MM.1S (cell line): Measurements from ENCODE around the gene CDK6.

Experiments
- DNase-seq: peaks from one replicate; pipeline ENCODE4 v3.0.0-alpha.2; 2015
- H2AFZ ChIP-seq: fragments of 300-600 bp; sonication (generic); 2 replicates; pipeline ENCODE4 v1.6.0; 2016; ENCODE audit warnings: antibody characterized with exemption, low read length
- H3F3A ChIP-seq: fragments of 300-600 bp; sonication (generic); 2 replicates; pipeline ENCODE4 v1.6.1; 2016; ENCODE audit warnings: mild to moderate bottlenecking, antibody characterized with exemption, low read length, moderate library complexity, mixed read lengths; ENCODE audit not compliant: insufficient read depth
- H3K27ac ChIP-seq: fragments of 300-600 bp; sonication (generic); 2 replicates; pipeline ENCODE4 v1.5.1; 2016; ENCODE audit warnings: mild to moderate bottlenecking, low read length
- H3K27me3 ChIP-seq: fragments of 300-600 bp; sonication (generic); replicated peaks from 2 replicates; pipeline ENCODE4 v1.6.0; 2016; ENCODE audit warnings: low read length; ENCODE audit not compliant: insufficient read depth
- H3K36me3 ChIP-seq: fragments of 300-600 bp; sonication (generic); replicated peaks from 2 replicates; pipeline ENCODE4 v1.6.1; 2016; ENCODE audit warnings: mild to moderate bottlenecking, low read length, mixed read lengths; ENCODE audit not compliant: insufficient read depth
- H3K4me1 ChIP-seq: fragments of 300-600 bp; sonication (generic); 2 replicates; pipeline ENCODE4 v1.6.1; 2016; ENCODE audit warnings: low read length, mixed read lengths
- H3K4me2 ChIP-seq: fragments of 300-600 bp; sonication (generic); 2 replicates; pipeline ENCODE4 v1.6.0; 2016; ENCODE audit warnings: low read depth, low read length
- H3K4me3 ChIP-seq: fragments of 300-600 bp; sonication (generic); 2 replicates; pipeline ENCODE4 v1.5.1; 2016; ENCODE audit warnings: low read length, mixed read lengths
- H3K79me2 ChIP-seq: fragments of 300-600 bp; sonication (generic); 2 replicates; pipeline ENCODE4 v1.6.1; 2016; ENCODE audit warnings: mixed run types, low read length, mixed read lengths
- H3K9ac ChIP-seq: fragments of 300-600 bp; sonication (generic); 2 replicates; pipeline ENCODE4 v1.6.1; 2016; ENCODE audit warnings: low read length, mixed read lengths
- H3K9me2 ChIP-seq: fragments of 300-600 bp; sonication (generic); replicated peaks from 2 replicates; pipeline ENCODE4 v1.6.1; 2016; ENCODE audit warnings: mild to moderate bottlenecking, low read length, mixed read lengths; ENCODE audit not compliant: insufficient read depth
- H3K9me3 ChIP-seq: fragments of 300-600 bp; sonication (generic); replicated peaks from 2 replicates; pipeline ENCODE4 v1.6.1; 2016; ENCODE audit warnings: mild to moderate bottlenecking, low read length, mixed read lengths; ENCODE audit not compliant: insufficient read depth
- H4K20me1 ChIP-seq: fragments of 300-600 bp; sonication (generic); 2 replicates; pipeline ENCODE4 v1.6.1; 2016; ENCODE audit warnings: mild to moderate bottlenecking, low read length, moderate library complexity, mixed read lengths; ENCODE audit not compliant: insufficient read depth
- CTCF ChIP-seq: fragments of 300-600 bp; sonication (generic); IDR thresholded peaks from 2 replicates; pipeline ENCODE4 v1.5.1; 2016; ENCODE audit warnings: antibody characterized with exemption, low read length, mixed read lengths
- EZH2 ChIP-seq: fragments of 300-600 bp; sonication (generic); optimal IDR thresholded peaks from 2 replicates; pipeline ENCODE3; 2017; ENCODE audit warnings: low read depth, mild to moderate bottlenecking, antibody characterized with exemption, low read length, mixed read lengths
- EZH2phosphoT487 ChIP-seq: fragments of 300-600 bp; sonication (generic); IDR thresholded peaks from 2 replicates; pipeline ENCODE4 v1.6.1; 2018; ENCODE audit warnings: antibody characterized with exemption, low read length

Gene CDK6

DNA sequence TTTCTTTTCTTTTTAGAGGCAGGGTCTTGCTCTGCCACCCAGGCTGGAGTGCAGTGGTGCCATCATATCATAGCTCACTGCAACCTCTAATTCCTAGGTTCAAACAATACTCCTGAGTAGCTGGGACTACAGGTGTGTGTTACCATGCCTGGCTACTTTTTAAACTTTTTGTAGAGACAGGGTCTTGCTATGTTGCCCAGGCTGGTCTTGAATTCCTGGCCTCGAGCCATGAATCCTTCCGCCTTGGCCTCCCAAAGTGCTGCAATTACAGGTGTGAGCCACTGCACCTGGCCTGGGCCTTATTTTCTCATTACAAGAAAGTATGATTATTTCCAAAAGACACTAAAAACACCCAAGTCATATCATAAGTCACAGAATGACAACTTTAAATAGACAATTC is 106.6 kb downstream of the CDK6 start:
- no peaks in the 10 kb centered on the region for H3K36me3 ChIP-seq
- H3K9me3 ChIP-seq = no peaks in the 10 kb centered on the region
- H3K4me2 ChIP-seq = no peak overlapping the region
- H3K27me3 ChIP-seq = no peaks in the 10 kb centered on the region
- no peak overlapping the region for H2AFZ ChIP-seq
- no peak overlapping the region for H3K4me3 ChIP-seq
- peaks cover 37% of the 10 kb centered on the region for H3K4me1 ChIP-seq
- H3K9me2 ChIP-seq = no peaks in the 10 kb centered on the region
- peaks cover 91% of the 10 kb centered on the region for H3K79me2 ChIP-seq
- no peak overlapping the region for H3K9ac ChIP-seq
- TF ChIP-seq EZH2phosphoT487 (no peak), CTCF (no peak), EZH2 (no peak)
- H3K27ac ChIP-seq = no peak overlapping the region
- no peaks in the 10 kb centered on the region for H4K20me1 ChIP-seq
- H3F3A ChIP-seq = peaks cover 15% of the 10 kb centered on the region; the same call in 1 of the 2 replicates
- no peak for DNase-seq

DNA sequence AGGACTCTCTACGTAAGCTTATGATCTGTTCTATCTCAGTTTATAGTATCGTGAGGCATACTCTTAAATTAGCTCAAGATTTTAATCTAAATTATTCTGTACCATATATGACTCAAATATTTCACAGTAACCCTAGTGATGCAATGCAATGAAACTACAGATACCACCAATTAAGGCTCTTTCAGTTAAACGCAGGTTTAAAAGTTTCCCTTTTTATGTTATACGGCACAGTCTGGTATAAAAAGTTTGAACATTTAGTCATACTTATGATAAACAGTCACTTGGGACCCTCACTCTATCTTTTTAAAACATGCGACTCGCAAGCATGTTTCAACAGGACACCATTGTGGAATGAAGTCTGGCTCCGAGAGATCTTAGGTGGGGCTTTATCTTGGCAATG is 107.2 kb downstream of the CDK6 start:
- H3K9ac ChIP-seq = no peak overlapping the region
- H2AFZ ChIP-seq = no peak overlapping the region
- H3K27me3 ChIP-seq = no peaks in the 10 kb centered on the region
- H3K36me3 ChIP-seq = 0 out of 2 replicates have a peak, but pooled peaks cover under 1% of the 10 kb centered on the region
- peaks cover 89% of the 10 kb centered on the region for H3K79me2 ChIP-seq
- H4K20me1 ChIP-seq = no peaks in the 10 kb centered on the region
- peaks cover 15% of the 10 kb centered on the region; the same call in 1 of the 2 replicates for H3F3A ChIP-seq
- H3K4me3 ChIP-seq = no peak overlapping the region
- no peaks in the 10 kb centered on the region for H3K9me2 ChIP-seq
- H3K27ac ChIP-seq = no peak overlapping the region
- DNase-seq = no peak
- H3K4me2 ChIP-seq = no peak overlapping the region
- H3K4me1 ChIP-seq = peaks cover 34% of the 10 kb centered on the region
- TF ChIP-seq EZH2phosphoT487 (no peak), EZH2 (no peak), CTCF (no peak)
- no peaks in the 10 kb centered on the region for H3K9me3 ChIP-seq

DNA sequence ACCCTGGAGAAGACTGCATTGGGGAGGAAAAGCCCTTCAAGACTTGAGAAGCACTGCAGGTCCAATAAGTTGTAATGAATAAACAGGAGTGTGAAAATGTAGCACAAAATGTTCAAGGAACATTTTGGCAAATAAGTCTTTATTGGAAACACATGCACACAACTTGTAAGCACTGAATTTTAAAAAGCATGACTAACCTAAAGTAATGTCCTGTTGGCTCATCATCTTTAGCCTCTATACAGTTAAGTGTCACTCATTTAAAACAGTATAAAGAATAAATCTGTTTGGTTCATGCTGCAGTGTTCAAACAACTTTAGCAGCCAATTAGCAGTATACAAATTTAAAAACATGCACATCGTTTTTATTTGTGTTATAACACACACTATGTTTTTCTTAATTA is 108.6 kb downstream of the CDK6 start:
- no peak overlapping the region for H3K4me2 ChIP-seq
- TF ChIP-seq EZH2phosphoT487 (no peak), CTCF (no peak), EZH2 (no peak)
- H3K36me3 ChIP-seq = peaks cover 4% of the 10 kb centered on the region; the same call in 1 of the 2 replicates
- H3K4me3 ChIP-seq = no peak overlapping the region
- H3K27ac ChIP-seq = no peak overlapping the region
- H3K9ac ChIP-seq = no peak overlapping the region
- no peaks in the 10 kb centered on the region for H3K9me3 ChIP-seq
- H3K27me3 ChIP-seq = no peaks in the 10 kb centered on the region
- H4K20me1 ChIP-seq = no peaks in the 10 kb centered on the region
- peaks cover 10% of the 10 kb centered on the region; the same call in 1 of the 2 replicates for H3F3A ChIP-seq
- H3K9me2 ChIP-seq = no peaks in the 10 kb centered on the region
- peaks cover 38% of the 10 kb centered on the region for H3K4me1 ChIP-seq
- H3K79me2 ChIP-seq = peaks cover 92% of the 10 kb centered on the region
- DNase-seq = no peak
- no peak overlapping the region for H2AFZ ChIP-seq
